Tibial nerve (tissue), 4 donors: ENCODE results near the gene FBXO42.

Experiments used
- CTCF ChIP-seq, 5 experiments: fragments of 200-600 bp in 3 of 5; fragments of 450-650 bp in 2 of 5; sonication (generic) in 3 of 5; IDR thresholded peaks; one replicate each; pipeline ENCODE4 v1.5.1; 2016 to 2019; ENCODE audit warnings: antibody characterized with exemption in 5 of 5, mild to moderate bottlenecking in 3 of 5, moderate library complexity in 2 of 5
- EP300 ChIP-seq, 2 donors: sonication (generic); formaldehyde crosslinking; IDR thresholded peaks; one replicate each; pipeline ENCODE4 v1.6.1; 2017; ENCODE audit warnings: antibody characterized with exemption in 2 of 2, mild to moderate bottlenecking in 1 of 2
- POLR2A ChIP-seq, 2 donors: fragments of 450-650 bp; IDR thresholded peaks; one replicate each; pipeline ENCODE4 v1.6.1; 2017; ENCODE audit warnings: antibody characterized with exemption in 2 of 2, mild to moderate bottlenecking in 2 of 2, moderate library complexity in 2 of 2

DNA sequence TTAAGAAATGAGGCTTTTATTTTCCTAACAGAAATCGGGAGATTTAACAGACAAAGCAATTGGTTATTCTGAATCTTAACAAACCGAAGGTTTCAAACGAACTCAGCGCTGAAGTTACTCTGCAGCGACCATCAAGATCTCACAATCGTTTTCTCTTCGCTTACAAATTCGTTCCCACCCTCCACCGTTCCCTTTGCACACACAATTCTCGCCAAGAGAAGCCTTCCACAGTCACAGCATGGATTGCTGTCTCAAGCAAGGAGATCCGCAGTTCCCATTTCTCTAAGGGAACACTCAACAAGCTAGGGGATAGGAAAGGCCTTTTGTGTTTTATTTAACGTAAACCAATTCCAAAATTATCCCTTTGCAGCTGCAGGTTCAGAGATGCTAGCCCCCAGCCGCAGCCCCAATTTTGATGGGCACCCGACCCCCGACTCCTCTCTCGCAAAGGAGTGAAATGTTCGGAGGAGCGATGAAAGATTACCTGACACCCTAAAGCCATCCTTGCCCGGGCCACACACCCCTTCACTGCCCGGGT is 755 bp downstream of the FBXO42 start:
- TF ChIP-seq CTCF (IDR thresholded peaks at IDR 0.05) (no peak), POLR2A (IDR thresholded peaks at IDR 0.05) (no peak), EP300 (IDR thresholded peaks at IDR 0.05) (no peak)
